H9 (cell line): ENCODE measurements around the gene ASB16. TPM values are rescaled to one million over a fixed set of nuclear protein-coding genes. Genes with fewer than 3 reads are reported as not detected.

ENCODE experiments used
- DNase-seq: peaks from one replicate; pipeline ENCODE4 v3.0.0-alpha.2; 2017
- H2AFZ ChIP-seq: one replicate; pipeline ENCODE4 v1.6.1; 2013; ENCODE audit warnings: mild to moderate bottlenecking, low read length, control low read depth, moderate library complexity
- H2AK5ac ChIP-seq: 2 replicates; pipeline ENCODE4 v1.6.1; 2013; ENCODE audit warnings: low read length, control low read depth, mixed read lengths; ENCODE audit not compliant: insufficient read length
- H2BK120ac ChIP-seq: one replicate; pipeline ENCODE4 v1.6.1; 2013; ENCODE audit warnings: low read depth, mild to moderate bottlenecking, low read length, control low read depth, inconsistent platforms; ENCODE audit not compliant: poor library complexity, severe bottlenecking
- H2BK12ac ChIP-seq: 2 replicates; pipeline ENCODE4 v1.6.1; 2013; ENCODE audit warnings: low read length, control low read depth, mixed read lengths, low read depth; ENCODE audit not compliant: insufficient read length
- H2BK15ac ChIP-seq: 2 replicates; pipeline ENCODE4 v1.6.1; 2013; ENCODE audit warnings: low read depth, low read length, control low read depth
- H2BK20ac ChIP-seq: one replicate; pipeline ENCODE4 v1.6.1; 2013; ENCODE audit warnings: low read depth, mild to moderate bottlenecking, low read length, control low read depth, inconsistent platforms; ENCODE audit not compliant: poor library complexity, severe bottlenecking
- H2BK5ac ChIP-seq: 2 replicates; pipeline ENCODE4 v1.6.1; 2013; ENCODE audit warnings: low read length, control low read depth, mixed read lengths; ENCODE audit not compliant: insufficient read length
- H3K14ac ChIP-seq: 2 replicates; pipeline ENCODE4 v1.6.1; 2013; ENCODE audit warnings: low read length, control low read depth; ENCODE audit not compliant: insufficient read depth
- H3K18ac ChIP-seq: 2 replicates; pipeline ENCODE4 v1.6.1; 2013; ENCODE audit warnings: low read depth, mild to moderate bottlenecking, mixed read lengths, low read length, control low read depth; ENCODE audit not compliant: insufficient read length
- H3K23ac ChIP-seq: 2 replicates; pipeline ENCODE4 v1.6.1; 2013; ENCODE audit warnings: low read length, control low read depth, mixed read lengths, low read depth; ENCODE audit not compliant: insufficient read length
- H3K23me2 ChIP-seq: 2 replicates; pipeline ENCODE4 v1.6.1; 2013; ENCODE audit warnings: low read depth, mild to moderate bottlenecking, mixed read lengths, low read length, control low read depth; ENCODE audit not compliant: insufficient read length, poor library complexity, severe bottlenecking
- H3K27ac ChIP-seq: 2 replicates; pipeline ENCODE4 v1.5.1; 2013; ENCODE audit warnings: low read length, control low read depth, mixed read lengths, low read depth; ENCODE audit not compliant: insufficient read length
- H3K27me3 ChIP-seq: 2 replicates; pipeline ENCODE4 v1.6.1; 2013; ENCODE audit warnings: low read length, control low read depth, inconsistent platforms; ENCODE audit not compliant: insufficient read depth
- H3K4ac ChIP-seq: 2 replicates; pipeline ENCODE4 v1.6.1; 2013; ENCODE audit warnings: low read depth, mild to moderate bottlenecking, control low read depth, inconsistent platforms, low read length, moderate library complexity
- H3K4me1 ChIP-seq: 2 replicates; pipeline ENCODE4 v1.6.1; 2013; ENCODE audit warnings: low read length, control low read depth, inconsistent platforms; ENCODE audit not compliant: insufficient read depth
- H3K4me2 ChIP-seq: 2 replicates; pipeline ENCODE4 v1.6.1; 2013; ENCODE audit warnings: low read length, control low read depth, mixed read lengths; ENCODE audit not compliant: insufficient read length, insufficient read depth
- H3K56ac ChIP-seq: 2 replicates; pipeline ENCODE4 v1.6.1; 2013; ENCODE audit warnings: low read depth, mild to moderate bottlenecking, mixed read lengths, low read length, control low read depth; ENCODE audit not compliant: insufficient read length
- H3K79me1 ChIP-seq: 2 replicates; pipeline ENCODE4 v1.6.1; 2013; ENCODE audit warnings: low read depth, mild to moderate bottlenecking, moderate library complexity, low read length, control low read depth, inconsistent platforms; ENCODE audit not compliant: insufficient read depth, poor library complexity, severe bottlenecking
- H3K79me2 ChIP-seq: 2 replicates; pipeline ENCODE4 v1.6.1; 2013; ENCODE audit warnings: low read length, control low read depth, inconsistent platforms; ENCODE audit not compliant: insufficient read depth
- H3K9ac ChIP-seq: 2 replicates; pipeline ENCODE4 v1.6.1; 2013; ENCODE audit warnings: low read length, control low read depth, mixed read lengths; ENCODE audit not compliant: insufficient read length; ENCODE audit errors: extremely low read depth
- H3K9me3 ChIP-seq: one replicate; pipeline ENCODE4 v1.6.1; 2013; ENCODE audit warnings: low read depth, low read length, inconsistent platforms; ENCODE audit not compliant: control insufficient read depth
- H3T11ph ChIP-seq: one replicate; pipeline ENCODE4 v1.6.1; 2013; ENCODE audit warnings: mild to moderate bottlenecking, low read length, control low read depth, inconsistent platforms
- H4K20me1 ChIP-seq: one replicate; pipeline ENCODE4 v1.6.1; 2013; ENCODE audit not compliant: control insufficient read depth, insufficient read length, insufficient read depth
- H4K5ac ChIP-seq: 2 replicates; pipeline ENCODE4 v1.6.1; 2013; ENCODE audit warnings: low read depth, mild to moderate bottlenecking, mixed read lengths, low read length, control low read depth; ENCODE audit not compliant: insufficient read length
- H4K8ac ChIP-seq: replicated peaks from 2 replicates; pipeline ENCODE4 v1.6.1; 2013; ENCODE audit warnings: low read length, control low read depth, mixed read lengths, low read depth; ENCODE audit not compliant: insufficient read length
- H4K91ac ChIP-seq: 2 replicates; pipeline ENCODE4 v1.6.1; 2013; ENCODE audit warnings: low read depth, mild to moderate bottlenecking, moderate library complexity, mixed read lengths, low read length, control low read depth; ENCODE audit not compliant: insufficient read length
- H3K27ac Mint-ChIP-seq, 3 experiments: 2 replicates in 2 of 3; 3 replicates in 1 of 3; pipeline ENCODE4 v1.8.0; 2020 to 2021; ENCODE audit warnings: mixed read lengths in 3 of 3, mild to moderate bottlenecking in 1 of 3, moderate library complexity in 1 of 3
- H3K27me3 Mint-ChIP-seq: 2 replicates; pipeline ENCODE4 v1.8.0; 2021; ENCODE audit warnings: low read depth, mild to moderate bottlenecking, moderate library complexity, mixed read lengths
- H3K36me3 Mint-ChIP-seq, 3 experiments: 2 replicates in 2 of 3; 3 replicates in 1 of 3; pipeline ENCODE4 v1.8.0; 2020 to 2021; ENCODE audit warnings: low read depth in 3 of 3, mixed read lengths in 3 of 3; ENCODE audit not compliant: insufficient read depth in 1 of 3
- H3K4me1 Mint-ChIP-seq, 2 experiments: 2 replicates each; pipeline ENCODE4 v1.8.0; 2020; ENCODE audit warnings: mixed read lengths in 2 of 2
- H3K4me3 Mint-ChIP-seq, 2 experiments: 2 replicates in 1 of 2; 3 replicates in 1 of 2; pipeline ENCODE4 v1.8.0; 2020 to 2021; ENCODE audit warnings: mild to moderate bottlenecking in 2 of 2, mixed read lengths in 2 of 2, moderate library complexity in 1 of 2
- H3K9me3 Mint-ChIP-seq, 2 experiments: 2 replicates in 1 of 2; 3 replicates in 1 of 2; pipeline ENCODE4 v1.8.0; 2020; ENCODE audit warnings: mild to moderate bottlenecking in 2 of 2, mixed read lengths in 2 of 2, moderate library complexity in 1 of 2
- WGBS: extraction: QIAGEN DNeasy Blood & Tissue Kit; methylation state at CpG from one replicate; pipeline ENCODE4 v1.1.7; 2013; ENCODE audit warnings: missing lambda C conversion rate, low lambda C conversion rate, mixed read lengths; ENCODE audit not compliant: insufficient read length; ENCODE audit errors: extremely low coverage; 5-methylcytosine and 5-hydroxymethylcytosine counted together
- total RNA-seq: library from RNA; stranded (reverse); gene quantifications from 2 replicates; pipeline ENCODE4 v1.2.1, GENCODE V29; 2021
- TF ChIP-seq, protein P1 (sequence below): fragments of 200-600 bp; sonication (generic); conservative IDR thresholded peaks from 3 replicates; pipeline ENCODE4 v1.8.0; 2021; ENCODE audit warnings: antibody characterized with exemption, mild to moderate bottlenecking

The ASB16 gene
- total RNA-seq, 1 experiment from 2014 or later = 0.90 TPM

- Histone ChIP-seq H3K18ac (no peak overlapping the region), H3K4me2 (no peak overlapping the region), H4K91ac (no peak overlapping the region), H3K23ac (no peak overlapping the region), H3K79me1 (no peaks in the 10 kb centered on the region), H3K9me3 (no peaks in the 10 kb centered on the region), H3K9ac (no peak overlapping the region), H2BK5ac (no peak overlapping the region), H3T11ph (no peak overlapping the region), H2BK120ac (no peak overlapping the region), H3K4me1 (no peaks in the 10 kb centered on the region), H3K4ac (no peak overlapping the region), H3K14ac (no peak overlapping the region), H3K27me3 (no peaks in the 10 kb centered on the region), H4K5ac (no peak overlapping the region), H2BK20ac (no peak overlapping the region), H2AFZ (no peak overlapping the region), H3K23me2 (no peaks in the 10 kb centered on the region), H3K79me2 (no peaks in the 10 kb centered on the region), H4K8ac (no peak overlapping the region), H3K56ac (no peak overlapping the region), H2BK12ac (no peak overlapping the region), H4K20me1 (no peaks in the 10 kb centered on the region), H2AK5ac (no peak overlapping the region), H2BK15ac (no peak overlapping the region), H3K27ac (no peak overlapping the region)
- TF ChIP-seq, protein P1, sequence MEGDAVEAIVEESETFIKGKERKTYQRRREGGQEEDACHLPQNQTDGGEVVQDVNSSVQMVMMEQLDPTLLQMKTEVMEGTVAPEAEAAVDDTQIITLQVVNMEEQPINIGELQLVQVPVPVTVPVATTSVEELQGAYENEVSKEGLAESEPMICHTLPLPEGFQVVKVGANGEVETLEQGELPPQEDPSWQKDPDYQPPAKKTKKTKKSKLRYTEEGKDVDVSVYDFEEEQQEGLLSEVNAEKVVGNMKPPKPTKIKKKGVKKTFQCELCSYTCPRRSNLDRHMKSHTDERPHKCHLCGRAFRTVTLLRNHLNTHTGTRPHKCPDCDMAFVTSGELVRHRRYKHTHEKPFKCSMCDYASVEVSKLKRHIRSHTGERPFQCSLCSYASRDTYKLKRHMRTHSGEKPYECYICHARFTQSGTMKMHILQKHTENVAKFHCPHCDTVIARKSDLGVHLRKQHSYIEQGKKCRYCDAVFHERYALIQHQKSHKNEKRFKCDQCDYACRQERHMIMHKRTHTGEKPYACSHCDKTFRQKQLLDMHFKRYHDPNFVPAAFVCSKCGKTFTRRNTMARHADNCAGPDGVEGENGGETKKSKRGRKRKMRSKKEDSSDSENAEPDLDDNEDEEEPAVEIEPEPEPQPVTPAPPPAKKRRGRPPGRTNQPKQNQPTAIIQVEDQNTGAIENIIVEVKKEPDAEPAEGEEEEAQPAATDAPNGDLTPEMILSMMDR = no peak
- peaks cover 16 to 38% (median 24%) of the 10 kb centered on the region in 3 experiments for H3K36me3 Mint-ChIP-seq
- no peaks in the 10 kb centered on the region; the same call in 1 of the 2 replicates for H3K27me3 Mint-ChIP-seq
- peaks cover 22 to 28% of the 10 kb centered on the region in 2 experiments for H3K4me1 Mint-ChIP-seq
- no CpG with 5 or more reads among the region's 5 CpGs for WGBS
- peak overlapping the region in 1 of 3 experiments; percentile 40; a peak in 2 of 7 replicates for H3K27ac Mint-ChIP-seq
- no peaks in the 10 kb centered on the region for H3K9me3 Mint-ChIP-seq
- no peak overlapping the region for H3K4me3 Mint-ChIP-seq
- DNase-seq = no peak
These were observed 34.0 kb downstream of the ASB16 start for GRCh38 chr17:44204441-44204882.
